Muscle of leg (tissue), 11 donors: ENCODE measurements around the gene TRABD. TPM values are rescaled to one million over a fixed set of nuclear protein-coding genes. Genes with fewer than 3 reads are reported as not detected.

Experiments
- DNase-seq: peaks from one replicate; pipeline ENCODE4 v3.0.0; 2013
- H3K27ac ChIP-seq: one replicate; pipeline ENCODE4 v1.5.1; 2013; ENCODE audit warnings: mild to moderate bottlenecking, low read length, control low read depth
- H3K27me3 ChIP-seq: one replicate; pipeline ENCODE4 v1.6.1; 2013; ENCODE audit warnings: low read length; ENCODE audit not compliant: control insufficient read depth, insufficient read depth
- H3K36me3 ChIP-seq: one replicate; pipeline ENCODE4 v1.6.1; 2013; ENCODE audit warnings: low read length; ENCODE audit not compliant: control insufficient read depth, insufficient read depth
- H3K4me1 ChIP-seq: one replicate; pipeline ENCODE4 v1.6.1; 2013; ENCODE audit warnings: low read length; ENCODE audit not compliant: control insufficient read depth, insufficient read depth
- H3K4me3 ChIP-seq: one replicate; pipeline ENCODE4 v1.5.1; 2013; ENCODE audit warnings: low read length, control low read depth
- H3K9me3 ChIP-seq: replicated peaks from 2 replicates; pipeline ENCODE4 v1.6.1; 2013; ENCODE audit warnings: low read depth, low read length; ENCODE audit not compliant: control insufficient read depth
- WGBS: methylation state at CpG from one replicate; pipeline ENCODE4 v1.1.5; 2013; ENCODE audit warnings: missing lambda C conversion rate; ENCODE audit not compliant: insufficient coverage; 5-methylcytosine and 5-hydroxymethylcytosine counted together
- polyA plus RNA-seq, 8 donors: library from polyadenylated mRNA; unstranded; fragments of 120-200 nt; gene quantifications; one replicate each; pipeline versions ENCODE4 v1.2.1 to v1.2.3, GENCODE V29; 2013; ENCODE audit warnings: inconsistent platforms in 1 of 8, low replicate concordance in 1 of 8; ENCODE audit not compliant: insufficient read length in 8 of 8, insufficient read depth in 1 of 8
- total RNA-seq: library from RNA; stranded (reverse); fragments of 120-200 nt; gene quantifications from one replicate; pipeline ENCODE4 v1.2.4, GENCODE V29; 2013

The TRABD gene
- total and polyA plus RNA-seq, 9 donors: 10.5 to 28.5 (median 19.0) TPM

DNA sequence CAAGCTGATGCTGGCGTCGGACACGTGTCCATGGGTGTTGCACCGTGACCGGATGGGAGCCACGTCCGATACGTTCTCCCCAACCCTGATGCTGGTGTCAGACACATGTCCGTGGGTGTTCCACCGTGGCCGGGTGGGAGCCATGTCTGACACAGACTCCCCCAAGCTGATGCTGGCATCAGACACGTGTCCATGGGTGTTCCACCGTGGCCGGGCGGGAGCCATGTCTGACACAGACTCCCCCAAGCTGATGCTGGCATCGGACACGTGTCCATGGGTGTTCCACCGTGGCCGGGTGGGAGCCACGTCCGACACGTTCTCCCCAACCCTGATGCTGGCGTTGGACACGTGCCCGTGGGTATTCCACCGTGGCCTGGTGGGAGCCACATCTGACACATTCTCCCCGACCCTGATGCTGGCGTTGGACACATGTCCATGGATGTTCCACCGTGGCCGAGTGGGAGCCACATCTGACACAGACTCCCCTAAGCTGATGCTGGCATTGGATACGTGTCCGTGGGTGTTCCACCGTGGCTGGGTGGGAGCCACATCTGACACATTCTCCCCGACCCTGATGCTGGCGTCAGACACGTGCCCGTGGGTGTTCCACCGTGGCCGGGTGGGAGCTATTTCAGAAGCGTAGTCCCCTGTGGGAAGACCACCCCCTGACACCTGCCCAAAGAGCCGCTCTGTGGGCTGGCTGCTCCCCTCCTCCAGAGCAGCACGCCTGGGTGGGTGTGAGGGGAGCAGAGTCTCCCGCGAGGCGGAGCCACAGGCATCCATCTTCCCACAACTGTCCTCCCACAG, 35.1 kb downstream of the TRABD start:
- Histone ChIP-seq H3K4me3 (no peak overlapping the region), H3K36me3 (peaks cover 84% of the 10 kb centered on the region), H3K27me3 (no peaks in the 10 kb centered on the region), H3K4me1 (peaks cover 12% of the 10 kb centered on the region), H3K27ac (no peak overlapping the region), H3K9me3 (no peaks in the 10 kb centered on the region)
- WGBS: 95% methylated on average over 37 of the region's 45 CpGs
- no peak for DNase-seq

DNA sequence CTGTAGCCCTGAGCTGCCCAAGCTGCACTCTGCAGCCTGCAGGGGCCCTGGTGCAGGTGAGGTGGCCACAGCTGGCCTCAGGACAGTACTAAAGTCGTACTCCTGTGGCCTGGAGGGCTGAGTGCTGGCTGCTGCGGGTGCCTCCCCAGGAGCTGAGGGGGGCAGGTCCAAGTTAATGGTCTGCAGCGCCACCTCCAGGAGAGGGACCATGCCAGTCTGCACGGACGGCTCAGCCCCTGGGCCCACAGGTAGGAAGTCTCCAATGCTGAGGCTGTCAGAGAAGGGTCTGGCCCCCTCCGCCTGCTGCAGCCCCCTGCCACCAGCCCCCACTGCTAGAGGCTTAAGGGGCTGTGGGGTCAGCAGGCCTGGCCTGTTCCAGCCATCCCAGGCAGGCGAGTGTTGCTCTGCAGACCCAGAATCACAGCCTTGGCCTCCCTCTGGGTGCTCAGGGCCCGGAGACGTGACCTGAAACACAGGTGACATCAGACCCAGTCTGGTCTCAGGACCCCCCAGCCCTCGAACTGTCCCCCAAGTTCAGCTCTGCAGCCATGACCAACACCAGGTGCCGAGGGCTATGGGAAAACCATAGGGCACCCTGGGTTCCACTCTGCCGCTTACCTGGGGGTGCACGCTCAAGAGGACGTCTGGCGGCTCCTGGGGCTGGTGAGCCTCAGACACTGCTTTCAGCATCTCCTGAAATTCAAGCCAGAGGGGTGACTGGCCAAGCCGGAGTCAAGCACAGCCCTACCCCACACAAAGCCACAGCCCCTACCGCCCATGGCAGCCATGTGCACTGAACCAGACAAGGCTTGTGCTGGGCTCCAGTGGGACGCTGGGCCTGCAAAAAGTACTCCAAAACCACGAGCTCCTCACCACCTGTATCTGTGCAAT, 35.9 kb downstream of the TRABD start:
- Histone ChIP-seq H3K9me3 (no peaks in the 10 kb centered on the region), H3K4me3 (no peak overlapping the region), H3K27me3 (no peaks in the 10 kb centered on the region), H3K4me1 (peaks cover 6% of the 10 kb centered on the region), H3K36me3 (peaks cover 82% of the 10 kb centered on the region), H3K27ac (no peak overlapping the region)
- 87% methylated on average over 17 of the region's 19 CpGs for WGBS
- DNase-seq: no peak

DNA sequence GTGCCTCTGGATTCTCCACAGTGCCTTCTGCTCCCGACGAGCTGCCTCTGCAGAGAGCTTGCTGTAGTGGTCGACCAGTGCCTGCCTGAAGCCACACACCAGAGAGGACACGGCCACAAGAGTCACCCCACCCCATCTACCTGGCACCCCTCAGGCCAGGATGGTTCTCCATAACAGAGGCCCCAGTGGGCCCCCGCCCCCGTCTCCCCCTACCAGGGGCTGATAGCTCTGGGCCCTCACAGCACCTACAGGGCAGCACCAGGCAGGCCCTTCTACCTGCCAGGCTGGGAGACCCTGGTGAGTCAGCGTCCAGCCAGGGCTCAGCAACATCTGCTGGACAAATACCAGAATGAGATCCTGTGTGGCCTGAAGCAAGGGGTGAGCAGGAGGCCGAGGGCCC, 36.8 kb downstream of the TRABD start:
- Histone ChIP-seq H3K9me3 (no peaks in the 10 kb centered on the region), H3K4me1 (peaks cover 6% of the 10 kb centered on the region), H3K27me3 (no peaks in the 10 kb centered on the region), H3K27ac (no peak overlapping the region), H3K36me3 (peaks cover 82% of the 10 kb centered on the region), H3K4me3 (no peak overlapping the region)
- DNase-seq: no peak
- WGBS: 87% methylated on average over 6 of the region's 8 CpGs

DNA sequence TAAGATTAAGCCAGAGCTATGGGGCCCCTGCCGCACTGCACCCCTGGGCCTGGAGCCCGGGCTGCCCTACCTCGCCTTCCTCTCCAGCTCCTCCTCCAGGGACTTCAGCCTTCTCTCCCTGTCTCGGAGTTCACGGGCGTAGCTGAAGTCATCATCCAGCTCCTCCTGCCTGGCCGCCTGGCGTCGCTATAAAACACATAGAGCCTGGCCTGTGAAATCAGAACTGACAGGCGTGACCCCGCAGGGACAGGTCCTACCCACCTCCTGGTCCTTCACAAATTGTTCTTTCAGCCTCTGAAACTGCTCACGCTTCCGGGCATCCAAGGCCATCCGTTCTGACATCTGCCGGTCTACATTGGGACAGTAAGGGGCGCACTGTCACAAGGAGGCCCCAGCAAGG, 38.4 kb downstream of the TRABD start:
- 77% methylated on average over 16 of the region's 16 CpGs for WGBS
- Histone ChIP-seq H3K27ac (no peak overlapping the region), H3K4me1 (peaks cover 6% of the 10 kb centered on the region), H3K27me3 (no peaks in the 10 kb centered on the region), H3K9me3 (no peaks in the 10 kb centered on the region), H3K36me3 (peaks cover 80% of the 10 kb centered on the region), H3K4me3 (no peak overlapping the region)
- DNase-seq: no peak

DNA sequence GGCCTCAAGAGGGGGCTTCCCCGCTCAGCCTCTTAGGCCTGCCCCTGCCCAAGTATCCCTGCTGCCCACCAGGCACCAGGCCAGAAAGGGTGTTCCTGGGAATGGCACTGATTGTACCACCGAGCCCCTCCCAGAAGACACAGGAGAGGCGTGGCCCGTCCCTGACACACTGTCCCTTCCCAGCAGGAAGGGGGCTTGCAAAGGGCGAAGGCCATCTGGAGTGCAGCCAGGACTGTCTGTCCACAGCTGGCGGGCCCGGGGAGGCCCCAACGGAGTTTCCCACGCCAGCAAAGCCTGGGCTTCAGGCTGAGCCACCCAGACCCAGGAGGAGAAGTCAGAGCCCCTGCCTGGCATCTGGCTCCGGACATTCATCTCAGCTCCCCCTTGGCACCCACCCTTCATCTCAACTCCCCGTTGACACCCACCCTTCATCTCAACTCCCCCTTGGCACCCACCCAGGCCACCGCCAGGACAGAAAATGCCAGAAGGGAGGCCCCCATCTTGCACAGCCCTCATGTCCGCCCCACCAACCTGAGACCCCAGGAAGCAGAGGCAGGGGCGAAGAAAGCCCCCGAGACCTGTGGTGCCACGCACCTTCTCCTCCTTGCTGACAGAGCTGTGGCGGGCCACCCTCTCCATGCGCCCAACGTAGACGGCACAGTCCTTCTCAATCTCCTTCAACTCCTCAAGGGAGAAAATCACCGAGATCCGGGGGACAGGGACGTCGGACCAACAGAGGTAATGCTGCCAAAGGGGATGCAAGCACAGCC, 39.7 kb downstream of the TRABD start:
- Histone ChIP-seq H3K27ac (no peak overlapping the region), H3K4me1 (peaks cover 4% of the 10 kb centered on the region), H3K9me3 (no peaks in the 10 kb centered on the region), H3K27me3 (no peaks in the 10 kb centered on the region), H3K4me3 (no peak overlapping the region), H3K36me3 (peaks cover 77% of the 10 kb centered on the region)
- WGBS: 79% methylated on average over 22 of the region's 24 CpGs
- DNase-seq: no peak

DNA sequence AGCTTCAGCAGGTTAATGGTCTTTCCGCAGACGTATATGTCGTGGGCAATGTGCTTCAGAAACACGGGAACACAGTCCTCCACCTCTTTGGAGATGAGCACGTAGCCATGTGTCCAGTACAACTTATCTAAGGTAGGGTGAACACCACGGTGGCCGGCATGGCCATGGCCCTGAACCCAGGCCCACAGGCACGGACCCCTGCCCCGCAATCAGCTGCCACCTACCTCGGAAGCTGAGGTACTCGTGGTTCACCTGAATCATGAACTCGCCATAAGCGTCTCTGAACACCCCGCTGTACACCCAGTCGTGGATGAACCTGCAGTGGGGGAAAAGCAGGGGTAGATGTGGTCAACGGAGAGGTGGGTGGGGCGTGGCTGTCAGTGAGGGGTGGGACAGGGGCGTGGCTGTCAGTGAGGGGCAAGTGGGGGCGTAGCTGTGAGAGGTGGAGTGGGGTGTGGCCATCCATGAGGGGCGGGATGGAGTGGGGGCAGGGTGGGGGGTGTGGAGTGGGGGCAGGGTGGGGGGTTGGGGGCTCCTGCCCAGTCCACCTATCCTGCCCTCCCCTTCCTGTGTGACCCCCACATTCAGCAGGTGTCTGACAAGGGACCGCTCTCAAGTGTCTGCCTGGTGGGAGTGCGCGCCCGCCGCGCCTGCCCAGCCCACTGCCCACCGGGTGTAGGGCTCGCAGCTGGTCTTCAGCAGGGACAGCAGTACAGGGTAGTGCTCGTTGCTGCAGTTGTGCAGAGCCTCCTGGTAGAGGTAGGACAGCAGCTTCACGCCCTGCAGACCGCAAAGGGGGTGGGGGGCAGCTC, 40.6 kb downstream of the TRABD start:
- no peak for DNase-seq
- Histone ChIP-seq H3K9me3 (no peaks in the 10 kb centered on the region), H3K4me1 (peaks cover 4% of the 10 kb centered on the region), H3K4me3 (no peak overlapping the region), H3K27ac (no peak overlapping the region), H3K27me3 (no peaks in the 10 kb centered on the region), H3K36me3 (peaks cover 69% of the 10 kb centered on the region)
- 91% methylated on average over 27 of the region's 31 CpGs for WGBS

DNA sequence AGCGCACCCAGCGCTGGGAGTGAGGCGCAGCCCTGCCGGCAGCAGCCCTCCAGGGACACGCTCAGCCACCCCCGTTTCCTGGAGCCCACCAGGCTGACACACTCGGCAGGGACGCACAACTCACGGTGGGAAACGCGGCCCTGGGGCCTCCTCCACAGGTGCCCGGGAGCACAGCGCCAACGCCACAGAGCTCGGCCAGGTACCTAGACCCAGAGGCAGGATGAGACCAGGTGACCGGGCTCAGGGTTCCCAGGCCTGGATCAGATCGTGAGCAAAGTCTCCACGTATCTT, 41.1 kb downstream of the TRABD start:
- H3K4me1 ChIP-seq: peaks cover 4% of the 10 kb centered on the region
- H3K9me3 ChIP-seq: no peaks in the 10 kb centered on the region
- H3K27me3 ChIP-seq: no peaks in the 10 kb centered on the region
- peaks cover 63% of the 10 kb centered on the region for H3K36me3 ChIP-seq
- H3K27ac ChIP-seq: no peak overlapping the region
- DNase-seq: no peak
- 87% methylated on average over 18 of the region's 18 CpGs for WGBS
- no peak overlapping the region for H3K4me3 ChIP-seq

DNA sequence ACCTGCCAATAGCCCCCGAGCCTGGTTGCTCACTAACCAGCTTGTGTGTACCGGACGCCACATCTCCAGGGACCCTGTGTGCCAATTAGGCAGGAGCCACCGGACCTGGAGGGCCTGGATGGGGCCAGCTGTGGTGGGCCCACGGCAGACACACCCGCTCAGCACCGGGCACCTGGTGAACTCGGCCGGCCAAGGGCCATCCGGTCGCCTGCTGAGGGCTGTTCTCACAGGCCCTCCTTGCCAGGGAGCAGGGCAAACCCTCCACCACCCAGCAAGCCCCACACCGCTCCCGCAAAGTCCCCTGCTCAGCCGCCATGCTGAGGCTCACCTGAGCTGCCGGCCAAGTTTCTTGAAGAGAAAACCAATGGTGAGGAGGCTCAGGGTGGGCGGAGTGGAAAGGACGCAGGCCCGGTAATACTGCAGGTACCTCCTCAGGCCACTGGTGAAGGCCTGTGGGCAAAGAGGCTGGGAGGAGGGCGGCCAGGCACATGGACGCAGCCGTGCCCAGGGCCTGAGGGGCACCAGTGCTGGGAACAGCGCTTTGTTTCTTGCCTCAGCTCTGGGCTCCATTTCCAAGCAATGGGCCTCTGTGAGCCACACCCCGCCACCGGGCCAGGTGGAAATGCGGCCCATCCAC, 42.0 kb downstream of the TRABD start:
- Histone ChIP-seq H3K36me3 (peaks cover 54% of the 10 kb centered on the region), H3K27ac (no peak overlapping the region), H3K9me3 (no peaks in the 10 kb centered on the region), H3K4me1 (peaks cover 4% of the 10 kb centered on the region), H3K27me3 (no peaks in the 10 kb centered on the region), H3K4me3 (no peak overlapping the region)
- no peak for DNase-seq
- 89% methylated on average over 20 of the region's 25 CpGs for WGBS

DNA sequence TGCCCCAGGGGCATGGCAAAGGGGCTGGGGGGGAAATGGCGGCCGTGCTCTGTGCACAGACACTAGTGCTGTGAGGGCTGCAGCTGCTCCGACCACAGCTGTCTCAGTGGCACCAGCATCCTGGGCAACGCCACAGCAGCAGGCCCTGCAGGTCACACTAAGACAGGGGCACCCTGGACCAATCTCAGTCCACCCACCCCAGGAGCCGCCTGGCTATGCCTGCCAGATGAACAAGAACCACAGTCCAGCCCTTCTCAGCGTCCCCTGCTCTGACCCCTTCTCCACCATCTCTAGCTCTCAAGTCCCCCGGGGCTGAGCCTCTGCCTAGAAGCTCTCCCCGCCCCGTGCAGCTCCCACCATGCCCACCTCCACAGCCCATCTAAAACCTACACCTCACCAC, 42.7 kb downstream of the TRABD start:
- WGBS: 90% methylated on average over 7 of the region's 9 CpGs
- peaks cover 4% of the 10 kb centered on the region for H3K4me1 ChIP-seq
- DNase-seq: no peak
- H3K4me3 ChIP-seq: no peak overlapping the region
- peaks cover 52% of the 10 kb centered on the region for H3K36me3 ChIP-seq
- no peak overlapping the region for H3K27ac ChIP-seq
- H3K9me3 ChIP-seq: no peaks in the 10 kb centered on the region
- H3K27me3 ChIP-seq: no peaks in the 10 kb centered on the region
